Body of pancreas (tissue), 4 donors: Measurements from ENCODE around the gene GNA15.

Experiments used
- POLR2A ChIP-seq, 3 donors: fragments of 450-650 bp; IDR thresholded peaks; one replicate each; pipeline ENCODE4 v1.6.1; 2016; ENCODE audit warnings: antibody characterized with exemption in 3 of 3, mild to moderate bottlenecking in 2 of 3
- TF ChIP-seq, protein P1 (sequence below), 7 experiments: fragments of 450-650 bp in 4 of 7; fragments of 200-600 bp in 3 of 7; sonication (generic) in 3 of 7; IDR thresholded peaks; one replicate each; pipeline ENCODE4 v1.5.1; 2016 to 2019; ENCODE audit warnings: antibody characterized with exemption in 7 of 7

DNA sequence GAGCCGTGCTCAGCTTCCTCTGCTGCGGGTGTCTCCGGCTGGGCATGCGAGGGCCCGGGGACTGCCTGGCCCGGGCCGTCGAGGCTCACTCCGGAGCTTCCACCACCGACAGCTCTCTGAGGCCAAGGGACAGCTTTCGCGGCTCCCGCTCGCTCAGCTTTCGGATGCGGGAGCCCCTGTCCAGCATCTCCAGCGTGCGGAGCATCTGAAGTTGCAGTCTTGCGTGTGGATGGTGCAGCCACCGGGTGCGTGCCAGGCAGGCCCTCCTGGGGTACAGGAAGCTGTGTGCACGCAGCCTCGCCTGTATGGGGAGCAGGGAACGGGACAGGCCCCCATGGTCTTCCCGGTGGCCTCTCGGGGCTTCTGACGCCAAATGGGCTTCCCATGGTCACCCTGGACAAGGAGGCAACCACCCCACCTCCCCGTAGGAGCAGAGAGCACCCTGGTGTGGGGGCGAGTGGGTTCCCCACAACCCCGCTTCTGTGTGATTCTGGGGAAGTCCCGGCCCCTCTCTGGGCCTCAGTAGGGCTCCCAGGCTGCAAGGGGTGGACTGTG lies 44.0 kb downstream of the GNA15 start:
- TF ChIP-seq, protein P1, sequence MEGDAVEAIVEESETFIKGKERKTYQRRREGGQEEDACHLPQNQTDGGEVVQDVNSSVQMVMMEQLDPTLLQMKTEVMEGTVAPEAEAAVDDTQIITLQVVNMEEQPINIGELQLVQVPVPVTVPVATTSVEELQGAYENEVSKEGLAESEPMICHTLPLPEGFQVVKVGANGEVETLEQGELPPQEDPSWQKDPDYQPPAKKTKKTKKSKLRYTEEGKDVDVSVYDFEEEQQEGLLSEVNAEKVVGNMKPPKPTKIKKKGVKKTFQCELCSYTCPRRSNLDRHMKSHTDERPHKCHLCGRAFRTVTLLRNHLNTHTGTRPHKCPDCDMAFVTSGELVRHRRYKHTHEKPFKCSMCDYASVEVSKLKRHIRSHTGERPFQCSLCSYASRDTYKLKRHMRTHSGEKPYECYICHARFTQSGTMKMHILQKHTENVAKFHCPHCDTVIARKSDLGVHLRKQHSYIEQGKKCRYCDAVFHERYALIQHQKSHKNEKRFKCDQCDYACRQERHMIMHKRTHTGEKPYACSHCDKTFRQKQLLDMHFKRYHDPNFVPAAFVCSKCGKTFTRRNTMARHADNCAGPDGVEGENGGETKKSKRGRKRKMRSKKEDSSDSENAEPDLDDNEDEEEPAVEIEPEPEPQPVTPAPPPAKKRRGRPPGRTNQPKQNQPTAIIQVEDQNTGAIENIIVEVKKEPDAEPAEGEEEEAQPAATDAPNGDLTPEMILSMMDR (IDR thresholded peaks at IDR 0.05): no peak
- no peak for TF ChIP-seq POLR2A (IDR thresholded peaks at IDR 0.05)
